Fibroblast of the conjunctiva (primary cell): Measurements from ENCODE around the gene C1R.
A peak's percentile ranks its signal among the peaks of the same experiment; 100 is the strongest.

Experiments
- DNase-seq: peaks from one replicate; pipeline ENCODE4 v3.0.0-alpha.2; 2010; ENCODE audit warnings: low read depth

The C1R gene

GRCh38 chr12:7096979-7097378 lies 4.7 kb upstream of the C1R start:
- no peak for DNase-seq

- no peak for DNase-seq
These were observed 4.0 kb upstream of the C1R start for GRCh38 chr12:7096006-7096932.

GRCh38 chr12:7093892-7094291 lies 1.6 kb upstream of the C1R start:
- DNase-seq: peak; percentile 57

- DNase-seq: no peak
These were observed 1.2 kb upstream of the C1R start for GRCh38 chr12:7093486-7093885.

GRCh38 chr12:7092986-7093460 lies 778 bp upstream of the C1R start:
- DNase-seq: no peak

GRCh38 chr12:7091660-7092228 lies 501 bp downstream of the C1R start:
- no peak for DNase-seq

GRCh38 chr12:7091171-7091570 lies 1.1 kb downstream of the C1R start:
- DNase-seq: no peak

- no peak for DNase-seq
These were observed 1.8 kb downstream of the C1R start for GRCh38 chr12:7090222-7090998.

GRCh38 chr12:7089196-7089871 lies 2.9 kb downstream of the C1R start:
- no peak for DNase-seq

- DNase-seq: no peak
These were observed 9.1 kb downstream of the C1R start for GRCh38 chr12:7083125-7083524.

- DNase-seq: no peak
These were observed 11.2 kb downstream of the C1R start for GRCh38 chr12:7081037-7081436.

- DNase-seq: peak; percentile 31
These were observed 12.5 kb downstream of the C1R start for GRCh38 chr12:7079826-7080125.

GRCh38 chr12:7078163-7078562 lies 14.1 kb downstream of the C1R start:
- no peak for DNase-seq

GRCh38 chr12:7076493-7076892 lies 15.8 kb downstream of the C1R start:
- DNase-seq: no peak

- peak; percentile 46 for DNase-seq
These were observed 16.3 kb downstream of the C1R start for GRCh38 chr12:7075939-7076338.

- no peak for DNase-seq
These were observed 16.7 kb downstream of the C1R start for GRCh38 chr12:7075518-7075917.

- no peak for DNase-seq
These were observed 18.3 kb downstream of the C1R start for GRCh38 chr12:7073946-7074345.

- no peak for DNase-seq
These were observed 19.7 kb downstream of the C1R start for GRCh38 chr12:7072554-7072953.

GRCh38 chr12:7072035-7072434 lies 20.2 kb downstream of the C1R start:
- no peak for DNase-seq

GRCh38 chr12:7069386-7069785 lies 22.9 kb downstream of the C1R start:
- no peak for DNase-seq

GRCh38 chr12:7068994-7069346 lies 23.3 kb downstream of the C1R start:
- DNase-seq: no peak

GRCh38 chr12:7068240-7068993 lies 23.8 kb downstream of the C1R start:
- no peak for DNase-seq
